ENCODE measurements around the gene PDE4D. TPM values are rescaled to one million over a fixed set of nuclear protein-coding genes. Genes with fewer than 3 reads are reported as not detected.

The PDE4D gene
- total and polyA plus RNA-seq, 2 donors (not counting 1 experiment from before 2014, with no cell fraction given), result 14.9 to 171 TPM

- H3K27ac Mint-ChIP-seq, result no peak overlapping the region
Measured at GRCh38 chr5:59462956-59463355, 430.6 kb downstream of the PDE4D start.

More at GRCh38 chr5:59462956-59463355, 430.6 kb downstream of the PDE4D start:
- TF ChIP-seq EZH2 (IDR thresholded peaks at IDR 0.05; ENCODE audit: borderline replicate concordance, insufficient read depth, low read depth, low read length, poor library complexity, severe bottlenecking), result no peak
- TF ChIP-seq CTCF (IDR thresholded peaks at IDR 0.05), result no peak
- Histone ChIP-seq H3K4me3 (ENCODE audit: control extremely low read depth in 1 of 5, extremely low read depth in 1 of 5, insufficient read depth in 1 of 5, low read depth in 2 of 5, low read length in 4 of 5) (no peak overlapping the region), H3K4me2 (replicated peaks; ENCODE audit: low read depth, low read length, poor library complexity, severe bottlenecking) (no peak overlapping the region), H2AFZ (ENCODE audit: insufficient read depth, low read depth, low read length, poor library complexity, severe bottlenecking) (no peak overlapping the region), H3K27me3 (replicated peaks in 1 of 4; ENCODE audit: control extremely low read depth in 1 of 4, control insufficient read depth in 3 of 4, insufficient read depth in 4 of 4, low read length in 3 of 4) (no peaks in the 10 kb centered on the region), H4K20me1 (ENCODE audit: control insufficient read depth, insufficient read depth, low read length, poor library complexity, severe bottlenecking) (no peaks in the 10 kb centered on the region), H3K79me2 (ENCODE audit: control insufficient read depth, insufficient read depth, low read length) (no peaks in the 10 kb centered on the region), H3K9me3 (ENCODE audit: control extremely low read depth in 1 of 3, control insufficient read depth in 2 of 3, insufficient read depth in 1 of 3, low read length in 2 of 3) (no peaks in the 10 kb centered on the region), H3K4me1 (ENCODE audit: control insufficient read depth in 2 of 2, insufficient read depth in 2 of 2, low read length in 2 of 2) (no peaks in the 10 kb centered on the region), H3K36me3 (replicated peaks in 1 of 2; ENCODE audit: control extremely low read depth in 1 of 2, control insufficient read depth in 1 of 2, extremely low read depth in 1 of 2, insufficient read depth in 2 of 2, low read length in 1 of 2) (no peaks in the 10 kb centered on the region), H3K9ac (ENCODE audit: low read length) (no peak overlapping the region), H3K27ac (ENCODE audit: low read length in 2 of 2) (no peak overlapping the region)
- WGBS (ENCODE audit: insufficient coverage), result no CpG with 5 or more reads among the region's 1 CpG
- DNase-seq (no peak), ATAC-seq (ENCODE audit: low read depth) (no peak)
- no peaks in the 10 kb centered on the region for H3K9me3 Mint-ChIP-seq (ENCODE audit: insufficient read depth)
- ChIA-PET CTCF (interaction anchor here (1.0 kb wide), 1 partner anchor 13 kb away, joined by 4 read pairs; no protein-coding TSS in a partner anchor), POLR2A (no interaction called here)
- no peaks in the 10 kb centered on the region for H3K27me3 Mint-ChIP-seq
- intact Hi-C loops (cut with micrococcal nuclease), result no loop called here
- H3K4me3 Mint-ChIP-seq, result no peak overlapping the region
- no peaks in the 10 kb centered on the region for H3K4me1 Mint-ChIP-seq
